ENCODE results near the gene ECT2L. TPM values are rescaled to one million over a fixed set of nuclear protein-coding genes. Genes with fewer than 3 reads are reported as not detected.
A peak's percentile ranks its signal among the peaks of the same experiment; 100 is the strongest.

Gene ECT2L
- total RNA-seq, 1 experiment from 2014 or later: not detected

GRCh38 chr6:138800377-138801150 is 4.7 kb downstream of the ECT2L start:
- DNase-seq (ENCODE audit: low read depth, low spot score) (no peak), ATAC-seq (peak; percentile 85)
- Histone ChIP-seq H4K20me1 (ENCODE audit: insufficient read depth) (no peaks in the 10 kb centered on the region), H3K4me3 (replicated peaks in 1 of 2; ENCODE audit: low read depth in 1 of 2, low read length in 2 of 2) (no peak overlapping the region), H3K4me2 (ENCODE audit: low read length) (no peak overlapping the region), H3K27ac (ENCODE audit: low read depth, low read length) (no peak overlapping the region), H3K27me3 (ENCODE audit: insufficient read depth, low read length) (no peaks in the 10 kb centered on the region), H3K4me1 (ENCODE audit: control insufficient read depth in 1 of 2, insufficient read depth in 2 of 2, low read length in 2 of 2) (peaks cover 0 to 4% of the 10 kb centered on the region in 2 experiments; a peak in 1 of 4 replicates), H3K9me2 (ENCODE audit: insufficient read depth) (no peaks in the 10 kb centered on the region), H2AFZ (ENCODE audit: low read depth, low read length, poor library complexity, severe bottlenecking) (no peak overlapping the region), H3K36me3 (ENCODE audit: control insufficient read depth in 1 of 2, insufficient read depth in 2 of 2, low read length in 2 of 2) (no peaks in the 10 kb centered on the region), H3K9ac (ENCODE audit: low read length) (no peak overlapping the region), H3K79me2 (ENCODE audit: insufficient read depth, low read length) (no peaks in the 10 kb centered on the region), H3K9me3 (ENCODE audit: control insufficient read depth in 1 of 2, insufficient read depth in 1 of 2, low read depth in 1 of 2, low read length in 2 of 2) (no peaks in the 10 kb centered on the region)
- intact Hi-C loops (cut with micrococcal nuclease): no loop called here
- BruUV-seq (replicated peaks): no TSS peak
- ChIA-PET POLR2A (no interaction called here), RAD21 (ENCODE audit: low non-redundant PET in 1 of 2, low total read pairs in 2 of 2, uncharacterized antibody in 2 of 2, unreplicated experiment in 2 of 2) (no interaction called here), CTCF (no interaction called here)
- TF ChIP-seq, protein P1, sequence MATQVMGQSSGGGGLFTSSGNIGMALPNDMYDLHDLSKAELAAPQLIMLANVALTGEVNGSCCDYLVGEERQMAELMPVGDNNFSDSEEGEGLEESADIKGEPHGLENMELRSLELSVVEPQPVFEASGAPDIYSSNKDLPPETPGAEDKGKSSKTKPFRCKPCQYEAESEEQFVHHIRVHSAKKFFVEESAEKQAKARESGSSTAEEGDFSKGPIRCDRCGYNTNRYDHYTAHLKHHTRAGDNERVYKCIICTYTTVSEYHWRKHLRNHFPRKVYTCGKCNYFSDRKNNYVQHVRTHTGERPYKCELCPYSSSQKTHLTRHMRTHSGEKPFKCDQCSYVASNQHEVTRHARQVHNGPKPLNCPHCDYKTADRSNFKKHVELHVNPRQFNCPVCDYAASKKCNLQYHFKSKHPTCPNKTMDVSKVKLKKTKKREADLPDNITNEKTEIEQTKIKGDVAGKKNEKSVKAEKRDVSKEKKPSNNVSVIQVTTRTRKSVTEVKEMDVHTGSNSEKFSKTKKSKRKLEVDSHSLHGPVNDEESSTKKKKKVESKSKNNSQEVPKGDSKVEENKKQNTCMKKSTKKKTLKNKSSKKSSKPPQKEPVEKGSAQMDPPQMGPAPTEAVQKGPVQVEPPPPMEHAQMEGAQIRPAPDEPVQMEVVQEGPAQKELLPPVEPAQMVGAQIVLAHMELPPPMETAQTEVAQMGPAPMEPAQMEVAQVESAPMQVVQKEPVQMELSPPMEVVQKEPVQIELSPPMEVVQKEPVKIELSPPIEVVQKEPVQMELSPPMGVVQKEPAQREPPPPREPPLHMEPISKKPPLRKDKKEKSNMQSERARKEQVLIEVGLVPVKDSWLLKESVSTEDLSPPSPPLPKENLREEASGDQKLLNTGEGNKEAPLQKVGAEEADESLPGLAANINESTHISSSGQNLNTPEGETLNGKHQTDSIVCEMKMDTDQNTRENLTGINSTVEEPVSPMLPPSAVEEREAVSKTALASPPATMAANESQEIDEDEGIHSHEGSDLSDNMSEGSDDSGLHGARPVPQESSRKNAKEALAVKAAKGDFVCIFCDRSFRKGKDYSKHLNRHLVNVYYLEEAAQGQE (IDR thresholded peaks at IDR 0.05; ENCODE audit: low read depth): no peak
- TF ChIP-seq, protein P2, sequence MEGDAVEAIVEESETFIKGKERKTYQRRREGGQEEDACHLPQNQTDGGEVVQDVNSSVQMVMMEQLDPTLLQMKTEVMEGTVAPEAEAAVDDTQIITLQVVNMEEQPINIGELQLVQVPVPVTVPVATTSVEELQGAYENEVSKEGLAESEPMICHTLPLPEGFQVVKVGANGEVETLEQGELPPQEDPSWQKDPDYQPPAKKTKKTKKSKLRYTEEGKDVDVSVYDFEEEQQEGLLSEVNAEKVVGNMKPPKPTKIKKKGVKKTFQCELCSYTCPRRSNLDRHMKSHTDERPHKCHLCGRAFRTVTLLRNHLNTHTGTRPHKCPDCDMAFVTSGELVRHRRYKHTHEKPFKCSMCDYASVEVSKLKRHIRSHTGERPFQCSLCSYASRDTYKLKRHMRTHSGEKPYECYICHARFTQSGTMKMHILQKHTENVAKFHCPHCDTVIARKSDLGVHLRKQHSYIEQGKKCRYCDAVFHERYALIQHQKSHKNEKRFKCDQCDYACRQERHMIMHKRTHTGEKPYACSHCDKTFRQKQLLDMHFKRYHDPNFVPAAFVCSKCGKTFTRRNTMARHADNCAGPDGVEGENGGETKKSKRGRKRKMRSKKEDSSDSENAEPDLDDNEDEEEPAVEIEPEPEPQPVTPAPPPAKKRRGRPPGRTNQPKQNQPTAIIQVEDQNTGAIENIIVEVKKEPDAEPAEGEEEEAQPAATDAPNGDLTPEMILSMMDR (IDR thresholded peaks at IDR 0.05 in 2 of 3, conservative IDR thresholded peaks at IDR 0.05 in 1 of 3; ENCODE audit: borderline replicate concordance in 1 of 3, insufficient read depth in 1 of 3, low read depth in 2 of 3, low read length in 2 of 3): peak; percentile 9 to 27 (median 21); a peak in 4 of 6 replicates
- TF ChIP-seq RAD21 (IDR thresholded peaks at IDR 0.05; ENCODE audit: low read depth): peak; percentile 24; the same call in 1 of the 2 replicates
